Dermis blood vessel endothelial cell (primary cell): ENCODE results near the gene POU5F1. TPM values are rescaled to one million over a fixed set of nuclear protein-coding genes. Genes with fewer than 3 reads are reported as not detected.
"Not testable (repeated sequence)": the region's sequence is repeated elsewhere in the genome, so short reads cannot be mapped to it uniquely, and the experiment has no call there.

Source experiments
- DNase-seq: peaks from one replicate; pipeline ENCODE4 v3.0.0; 2010
- total RNA-seq: library from RNA; depleted of rRNA; stranded (reverse); fragments of >200 nt; gene quantifications from 2 replicates; pipeline ENCODE4 v1.2.3, GENCODE V29; 2014

Gene POU5F1
- total RNA-seq, 1 donor from 2014 or later = 0.68 TPM

DNA sequence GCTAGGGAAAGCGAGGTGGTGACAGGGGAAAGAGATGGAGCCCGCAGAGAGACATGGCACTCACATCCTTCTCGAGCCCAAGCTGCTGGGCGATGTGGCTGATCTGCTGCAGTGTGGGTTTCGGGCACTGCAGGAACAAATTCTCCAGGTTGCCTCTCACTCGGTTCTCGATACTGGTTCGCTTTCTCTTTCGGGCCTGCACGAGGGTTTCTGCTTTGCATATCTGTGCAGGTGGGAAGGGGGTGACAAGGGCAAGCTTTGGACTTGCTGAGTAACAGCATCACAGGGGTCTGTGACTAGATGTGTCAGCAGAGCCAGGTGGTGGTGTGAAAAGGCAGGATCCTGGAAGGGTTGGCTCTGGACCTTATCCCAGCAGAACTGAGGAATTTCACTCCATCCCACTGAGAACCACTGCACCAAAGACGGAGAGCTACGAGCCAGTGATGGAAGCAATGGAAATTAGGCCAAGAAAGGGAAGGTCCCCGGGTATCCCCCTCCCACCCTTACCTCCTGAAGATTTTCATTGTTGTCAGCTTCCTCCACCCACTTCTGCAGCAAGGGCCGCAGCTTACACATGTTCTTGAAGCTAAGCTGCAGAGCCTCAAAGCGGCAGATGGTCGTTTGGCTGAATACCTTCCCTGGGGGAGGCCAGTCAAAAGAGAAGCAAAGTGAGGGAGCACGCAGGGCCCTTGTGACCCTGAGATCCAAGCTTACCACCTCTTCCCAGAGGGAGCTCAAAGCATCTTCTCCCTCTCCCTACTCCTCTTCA lies 5.2 kb downstream of the POU5F1 start:
- not testable (repeated sequence) for DNase-seq

DNA sequence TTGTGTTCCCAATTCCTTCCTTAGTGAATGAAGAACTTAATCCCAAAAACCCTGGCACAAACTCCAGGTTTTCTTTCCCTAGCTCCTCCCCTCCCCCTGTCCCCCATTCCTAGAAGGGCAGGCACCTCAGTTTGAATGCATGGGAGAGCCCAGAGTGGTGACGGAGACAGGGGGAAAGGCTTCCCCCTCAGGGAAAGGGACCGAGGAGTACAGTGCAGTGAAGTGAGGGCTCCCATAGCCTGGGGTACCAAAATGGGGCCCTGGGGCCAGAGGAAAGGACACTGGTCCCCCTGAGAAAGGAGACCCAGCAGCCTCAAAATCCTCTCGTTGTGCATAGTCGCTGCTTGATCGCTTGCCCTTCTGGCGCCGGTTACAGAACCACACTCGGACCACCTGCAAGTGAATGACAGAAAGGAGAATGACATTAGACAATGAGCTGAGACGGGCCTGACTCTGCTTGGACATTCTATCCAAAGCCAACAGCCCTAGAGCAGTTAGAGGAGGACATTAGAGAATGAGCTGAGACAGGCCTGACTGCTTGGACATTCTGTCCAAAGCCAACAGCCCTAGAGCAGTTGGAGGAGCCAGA lies 5.9 kb downstream of the POU5F1 start:
- DNase-seq = not testable (repeated sequence)

GRCh38 chr6:31163922-31164321 lies 6.6 kb downstream of the POU5F1 start:
- DNase-seq = no peak

DNA sequence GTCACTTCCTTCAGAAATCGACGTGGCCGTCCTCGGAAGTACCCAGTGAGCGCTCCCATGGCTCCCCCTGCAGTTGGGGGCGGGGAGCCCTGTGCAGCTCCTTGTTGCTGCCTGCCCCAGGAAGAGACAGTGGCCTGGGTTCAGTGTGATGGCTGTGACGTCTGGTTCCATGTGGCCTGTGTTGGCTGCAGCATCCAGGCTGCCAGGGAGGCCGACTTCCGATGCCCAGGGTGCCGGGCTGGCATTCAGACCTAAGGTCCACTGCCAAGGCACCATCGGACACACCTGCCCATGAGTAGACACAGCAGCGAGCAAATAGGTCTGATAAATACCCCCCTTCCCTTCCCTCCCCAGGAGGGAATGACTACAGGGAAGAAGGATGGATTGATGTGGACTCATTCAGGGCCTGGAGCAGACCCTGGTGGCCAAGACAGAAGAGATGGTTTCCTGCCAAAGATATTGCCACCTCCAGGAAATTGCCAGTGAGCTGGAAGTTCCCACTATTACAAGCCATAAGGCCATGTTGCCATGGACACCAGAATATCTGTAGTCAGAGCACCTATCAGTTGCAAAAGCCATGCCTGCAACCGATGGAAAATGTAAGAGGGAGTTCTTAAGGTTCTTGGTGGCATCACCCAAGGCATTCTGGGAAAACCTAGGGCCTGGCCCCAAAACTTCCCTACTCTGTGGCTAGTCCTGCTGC lies 7.9 kb downstream of the POU5F1 start:
- no peak for DNase-seq

DNA sequence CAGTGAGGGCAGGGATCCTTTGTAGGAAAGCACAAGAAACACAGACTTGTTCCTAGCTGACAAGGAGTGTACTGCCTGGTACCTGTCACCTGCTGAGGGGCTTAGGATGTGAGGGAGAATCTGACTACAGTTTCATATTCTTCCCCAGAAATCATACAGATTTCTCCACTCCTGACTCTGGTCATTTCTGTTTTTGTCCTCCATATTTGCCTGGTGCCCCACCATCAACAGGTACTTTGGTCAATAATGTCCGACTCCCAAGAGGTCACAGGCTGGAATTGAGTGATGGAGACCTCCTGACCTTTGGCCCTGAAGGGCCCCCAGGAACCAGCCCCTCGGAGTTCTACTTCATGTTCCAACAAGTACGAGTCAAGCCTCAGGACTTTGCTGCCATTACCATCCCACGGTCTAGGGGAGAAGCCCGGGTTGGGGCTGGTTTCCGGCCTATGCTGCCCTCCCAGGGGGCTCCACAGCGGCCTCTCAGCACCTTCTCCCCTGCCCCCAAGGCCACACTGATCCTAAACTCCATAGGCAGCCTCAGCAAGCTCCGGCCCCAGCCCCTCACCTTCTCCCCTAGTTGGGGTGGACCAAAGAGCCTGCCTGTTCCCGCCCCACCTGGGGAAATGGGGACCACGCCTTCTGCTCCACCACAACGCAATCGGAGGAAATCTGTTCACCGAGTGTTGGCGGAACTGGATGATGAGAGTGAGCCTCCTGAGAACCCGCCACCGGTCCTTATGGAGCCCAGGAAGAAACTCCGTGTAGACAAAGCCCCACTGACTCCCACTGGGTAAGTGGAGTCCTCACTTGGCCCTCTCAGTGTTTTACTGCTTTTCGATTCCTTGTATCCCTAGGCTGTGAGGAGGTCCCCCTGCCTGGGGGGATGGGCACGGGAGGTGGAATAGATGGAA lies 9.0 kb downstream of the POU5F1 start:
- no peak for DNase-seq

DNA sequence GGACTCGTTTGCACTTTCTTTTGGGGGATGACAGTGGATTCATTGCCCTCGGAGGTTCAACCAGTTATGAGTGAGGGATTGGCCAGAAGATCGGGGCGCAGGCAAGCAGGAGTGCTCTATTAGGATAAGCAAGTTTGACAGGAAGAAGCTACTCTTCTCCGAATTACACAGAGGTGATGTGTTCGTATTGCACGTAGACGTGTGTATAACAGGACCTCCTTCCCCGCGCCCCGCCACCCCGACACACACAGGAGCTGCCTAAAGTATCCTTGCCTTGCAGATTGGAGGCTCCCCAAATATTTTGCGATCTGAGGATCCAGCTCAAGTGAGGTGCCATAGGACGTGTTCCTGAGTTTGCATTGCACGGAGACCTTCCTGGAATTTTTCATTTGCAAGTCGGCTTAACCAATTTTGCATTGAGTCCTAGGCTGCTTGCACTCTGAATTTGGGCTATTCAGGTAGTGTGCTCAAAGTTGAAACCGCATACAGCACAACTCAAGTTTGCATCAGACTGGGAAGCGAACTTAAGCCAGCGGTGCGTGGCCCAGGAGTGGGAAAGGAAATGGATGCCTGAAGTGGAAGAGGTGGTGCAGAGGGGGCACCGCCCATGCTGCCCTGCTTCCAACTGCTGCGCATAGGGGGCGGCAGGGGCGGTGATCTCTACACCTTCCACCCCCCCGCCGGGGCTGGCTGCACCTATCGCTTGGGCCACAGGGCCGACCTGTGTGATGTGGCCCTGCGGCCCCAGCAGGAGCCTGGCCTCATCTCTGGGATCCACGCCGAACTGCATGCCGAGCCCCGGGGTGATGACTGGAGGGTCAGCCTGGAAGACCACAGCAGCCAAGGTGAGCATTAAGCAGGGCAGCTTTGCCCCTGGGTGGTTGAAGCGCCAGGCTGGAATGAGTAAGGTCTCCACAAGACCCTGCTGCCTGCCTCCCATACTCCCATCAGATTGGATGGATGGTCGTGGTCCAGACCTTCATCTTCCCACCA lies 11.3 kb downstream of the POU5F1 start:
- DNase-seq = peak; percentile 21

- peak; percentile 99 for DNase-seq
Measured at GRCh38 chr6:31158140-31158862, 12.2 kb downstream of the POU5F1 start, which contains the start of gene TCF19. Gene TCF19, plus strand, starts transcription at chr6:31158589. Its CDS starts 881 bp downstream, at chr6:31159470.

DNA sequence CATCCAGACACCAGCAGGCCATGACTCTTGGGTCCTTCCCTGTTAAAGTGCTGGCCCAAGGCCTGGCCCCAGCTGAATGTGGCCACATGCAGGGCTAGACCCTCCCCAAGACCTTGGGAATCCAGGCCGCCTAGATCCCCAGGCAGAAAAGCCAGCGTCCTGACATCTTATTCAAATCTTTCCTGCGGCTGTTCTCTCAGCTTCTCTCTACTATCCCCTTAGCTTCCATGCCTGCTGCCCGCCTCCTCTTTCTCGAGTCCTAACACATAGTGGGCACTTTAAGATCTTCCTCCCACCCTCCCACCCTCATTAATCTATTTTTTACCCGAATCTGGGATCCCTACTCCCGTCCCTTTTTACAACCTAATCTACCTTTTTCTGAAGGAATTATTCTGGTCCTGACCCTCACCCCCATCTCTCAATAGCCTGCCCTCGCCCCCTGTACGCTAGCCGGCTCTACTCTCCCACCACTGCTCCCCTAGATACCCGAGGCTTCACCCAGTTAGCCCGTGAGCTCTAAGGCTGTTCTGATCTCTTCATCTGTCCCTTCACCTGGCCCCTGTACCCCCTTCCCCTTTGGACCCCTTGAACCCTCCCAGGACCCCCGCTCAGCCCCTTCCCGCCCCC lies 12.9 kb downstream of the POU5F1 start, which contains the start of gene CCHCR1:
TSS of gene CCHCR1 (minus strand) at position 290 of the 627 bp plus-strand sequence. CDS start at position 88, 202 bp downstream.
- peak; percentile 12 for DNase-seq

DNA sequence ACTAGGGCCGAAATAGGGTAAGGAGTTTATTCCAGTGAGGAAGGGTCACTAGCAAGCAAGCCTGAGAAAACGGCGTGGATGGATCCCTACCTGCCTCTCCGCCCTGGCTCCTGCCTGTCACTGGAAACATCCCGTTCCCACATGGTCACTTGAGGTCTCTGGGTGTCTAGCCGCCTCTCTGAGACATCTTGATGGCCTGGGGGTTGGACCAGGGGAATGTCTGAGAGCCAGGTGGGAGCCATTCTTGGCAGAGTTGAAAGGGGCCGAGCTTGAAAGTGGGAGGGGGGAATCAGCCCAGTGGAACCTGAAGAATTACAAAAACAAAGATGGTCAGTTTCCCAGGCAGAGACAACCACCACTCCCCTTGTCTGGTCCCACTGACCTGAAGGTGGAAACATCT lies 13.8 kb downstream of the POU5F1 start:
- no peak for DNase-seq

DNA sequence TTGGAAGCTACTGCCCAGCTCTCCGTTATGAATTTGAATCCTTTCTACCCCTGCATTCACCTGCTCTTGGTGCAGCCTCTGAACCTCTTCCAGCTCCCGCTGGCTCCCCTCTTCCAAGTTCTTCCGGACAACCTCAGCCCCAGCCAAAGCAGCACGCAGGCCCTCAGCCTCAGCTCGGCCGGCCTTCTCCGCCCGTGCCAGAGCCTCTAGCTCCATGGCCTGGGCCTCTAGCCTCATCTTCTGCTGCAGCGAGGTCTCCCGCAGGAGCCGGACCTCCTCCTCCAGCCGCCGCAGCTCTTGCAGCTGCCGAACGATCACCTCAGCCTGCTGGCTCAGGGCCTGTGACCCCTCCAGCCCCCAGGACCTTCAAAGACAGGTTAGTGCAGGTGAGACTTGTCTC lies 16.0 kb downstream of the POU5F1 start:
- no peak for DNase-seq

- no peak for DNase-seq
Measured at GRCh38 chr6:31152781-31153180, 17.7 kb downstream of the POU5F1 start.

DNA sequence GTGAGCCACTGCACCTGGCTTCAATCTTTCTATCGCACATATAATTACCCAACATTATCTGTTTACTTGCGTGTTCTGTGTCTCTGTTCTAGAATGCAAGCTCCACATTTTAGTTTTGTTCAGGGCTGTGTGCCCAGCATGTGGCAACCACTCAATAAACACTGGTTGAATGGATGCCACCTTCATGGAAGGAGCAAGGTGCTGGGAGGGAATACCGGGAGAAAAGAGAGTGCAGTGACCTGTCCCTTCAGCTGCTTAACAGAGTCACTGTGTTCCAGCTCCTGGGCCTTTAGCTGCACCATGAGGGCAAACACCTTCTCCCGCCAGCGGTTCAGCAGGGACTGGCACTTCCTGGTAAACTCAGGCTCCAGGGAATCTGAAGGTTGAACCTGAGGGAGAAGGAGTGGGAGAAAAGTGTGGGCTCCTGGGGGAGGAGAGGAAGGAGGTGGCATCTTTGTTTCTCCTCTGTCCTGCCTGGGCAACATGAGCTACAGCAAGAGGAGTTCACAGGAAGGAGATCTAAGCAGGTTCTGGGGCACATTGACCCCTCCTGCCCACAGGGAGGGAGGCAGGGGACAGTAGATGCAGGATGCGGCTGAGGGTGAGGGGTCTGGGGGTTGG lies 20.5 kb downstream of the POU5F1 start:
- no peak for DNase-seq

- no peak for DNase-seq
Measured at GRCh38 chr6:31145386-31145785, 25.1 kb downstream of the POU5F1 start.

DNA sequence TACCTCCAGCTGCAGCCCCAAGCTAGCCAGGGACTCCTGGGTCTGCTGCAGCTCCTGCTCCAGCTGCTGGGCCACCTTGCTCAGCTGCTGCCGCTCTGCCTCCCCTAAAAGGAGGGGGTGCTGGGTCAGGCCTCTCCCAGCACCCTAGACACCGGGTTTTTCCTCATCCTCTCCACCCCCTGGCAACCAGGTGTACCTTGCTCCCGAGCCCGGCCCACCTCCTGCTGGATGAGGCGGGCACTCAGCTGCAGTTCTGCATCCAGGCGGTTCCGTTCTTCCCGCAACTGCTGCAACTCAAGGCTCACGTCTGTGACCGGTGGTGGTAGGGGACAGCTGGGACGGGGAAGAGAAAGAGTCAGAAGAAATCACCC lies 25.5 kb downstream of the POU5F1 start:
- no peak for DNase-seq

GRCh38 chr6:31144296-31144969 lies 26.0 kb downstream of the POU5F1 start:
- DNase-seq = no peak

GRCh38 chr6:31143148-31143547 lies 27.3 kb downstream of the POU5F1 start:
- DNase-seq = peak; percentile 37

DNA sequence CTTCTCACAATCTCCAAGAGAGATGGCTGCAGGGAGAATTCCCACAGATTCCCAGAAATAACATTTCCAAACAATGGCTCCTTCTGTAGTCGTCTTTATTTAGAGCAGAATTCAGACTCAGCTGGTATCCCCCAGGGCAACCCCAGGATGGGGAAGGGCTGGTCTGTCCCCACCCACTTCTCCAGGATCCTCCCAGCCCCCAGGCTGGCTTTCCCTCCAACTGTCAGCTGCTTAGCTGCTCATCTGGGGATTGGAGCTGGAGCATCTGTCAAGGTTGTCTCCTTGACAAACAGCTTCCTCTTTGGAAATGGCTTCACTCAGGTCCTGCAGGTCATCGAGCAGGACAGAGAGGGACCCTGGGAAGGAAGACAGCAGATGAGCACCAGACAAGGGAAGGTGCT lies 28.1 kb downstream of the POU5F1 start:
- DNase-seq = no peak

DNA sequence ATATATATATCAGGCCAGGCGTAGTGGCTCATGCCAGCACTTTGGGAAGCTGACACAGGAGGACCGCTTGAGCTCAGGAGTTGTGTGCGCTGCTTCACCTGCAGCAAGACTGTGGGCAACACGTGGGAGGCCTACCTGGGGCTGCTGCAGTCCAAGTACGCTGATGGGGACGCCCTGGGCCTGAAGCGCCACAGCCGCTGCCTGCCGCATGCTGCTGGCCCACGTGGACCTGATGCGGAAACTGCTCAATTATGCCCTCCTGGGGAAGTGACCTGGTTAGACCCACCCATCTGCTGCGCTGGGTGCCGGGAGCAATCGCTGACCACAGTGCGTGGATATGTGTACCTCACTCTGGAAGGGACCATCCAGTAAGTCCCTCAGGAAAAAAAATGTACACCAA lies 29.8 kb downstream of the POU5F1 start:
- no peak for DNase-seq

DNA sequence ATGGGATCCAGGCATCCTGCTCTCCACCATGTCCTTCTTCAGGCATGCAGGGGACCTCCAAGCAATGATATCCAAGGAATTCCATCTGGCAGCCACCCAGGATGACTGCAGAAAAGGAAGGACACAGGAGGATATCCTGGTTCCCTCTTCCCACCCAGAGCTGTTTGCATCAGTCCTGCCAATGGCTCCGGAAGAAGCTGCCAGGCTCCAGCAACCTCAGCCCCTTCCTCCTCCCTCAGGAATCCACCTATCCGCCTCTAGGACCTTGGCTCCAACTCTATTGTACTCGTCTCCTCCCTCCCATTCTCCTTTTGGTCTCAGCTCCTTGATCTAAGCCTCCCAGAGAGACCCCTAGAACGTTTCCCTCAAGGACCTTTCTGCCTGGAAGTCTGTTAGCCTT lies 30.9 kb downstream of the POU5F1 start:
- peak; percentile 23 for DNase-seq
